A673 (cell line): ENCODE results near the gene TAOK2.
A peak's percentile ranks its signal among the peaks of the same experiment; 100 is the strongest.

Experiments
- EZH2 ChIP-seq: fragments of 200-600 bp; sonication (generic); IDR thresholded peaks from 2 replicates; pipeline ENCODE4 v1.6.1; 2017; ENCODE audit warnings: borderline replicate concordance, low read depth, mild to moderate bottlenecking, mixed read lengths, antibody characterized with exemption, low read length; ENCODE audit not compliant: poor library complexity, severe bottlenecking
- TF ChIP-seq, protein P1 (sequence below): fragments of 300-800, 200-600 bp; sonication (generic); conservative IDR thresholded peaks from 2 replicates; pipeline ENCODE4 v1.5.1; 2017; ENCODE audit warnings: low read depth, mild to moderate bottlenecking, antibody characterized with exemption, low read length, moderate library complexity, mixed read lengths

DNA sequence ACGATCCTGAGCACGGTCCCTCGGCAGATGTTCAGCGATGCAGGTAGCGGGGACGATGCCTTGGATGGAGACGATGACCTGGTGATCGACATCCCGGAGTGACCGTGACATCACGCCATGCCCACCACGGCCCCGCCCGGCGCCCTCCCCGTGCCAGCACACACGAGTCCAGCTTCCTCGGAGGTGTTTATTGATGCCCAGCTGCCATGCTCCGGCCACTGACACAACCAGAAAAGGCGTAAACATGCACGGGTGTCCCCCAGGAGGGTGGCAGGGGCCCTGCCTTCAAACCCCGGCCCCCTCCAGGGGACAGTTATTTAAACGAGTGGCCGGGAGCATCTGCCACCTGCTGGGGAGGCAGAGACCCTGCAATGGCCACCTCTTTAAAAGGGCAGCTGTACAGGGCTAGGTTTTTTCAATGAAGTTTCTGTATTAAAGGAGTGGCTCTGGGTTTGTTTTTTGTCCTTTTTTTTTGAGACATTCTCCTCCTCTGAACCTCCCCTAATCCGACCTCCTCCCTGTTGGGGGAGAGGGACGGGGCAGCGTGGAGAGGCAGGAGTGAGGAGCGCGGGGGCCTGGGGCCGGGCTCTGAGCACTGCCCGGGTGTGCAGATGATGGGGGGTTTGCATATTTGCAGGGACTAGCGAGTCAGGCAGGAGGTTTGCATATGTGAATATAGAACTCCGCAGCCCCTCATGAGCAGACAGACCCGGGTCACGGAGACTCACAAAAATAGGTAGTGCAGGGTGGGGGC, 31.9 kb downstream of the TAOK2 start:
- TF ChIP-seq, protein P1, sequence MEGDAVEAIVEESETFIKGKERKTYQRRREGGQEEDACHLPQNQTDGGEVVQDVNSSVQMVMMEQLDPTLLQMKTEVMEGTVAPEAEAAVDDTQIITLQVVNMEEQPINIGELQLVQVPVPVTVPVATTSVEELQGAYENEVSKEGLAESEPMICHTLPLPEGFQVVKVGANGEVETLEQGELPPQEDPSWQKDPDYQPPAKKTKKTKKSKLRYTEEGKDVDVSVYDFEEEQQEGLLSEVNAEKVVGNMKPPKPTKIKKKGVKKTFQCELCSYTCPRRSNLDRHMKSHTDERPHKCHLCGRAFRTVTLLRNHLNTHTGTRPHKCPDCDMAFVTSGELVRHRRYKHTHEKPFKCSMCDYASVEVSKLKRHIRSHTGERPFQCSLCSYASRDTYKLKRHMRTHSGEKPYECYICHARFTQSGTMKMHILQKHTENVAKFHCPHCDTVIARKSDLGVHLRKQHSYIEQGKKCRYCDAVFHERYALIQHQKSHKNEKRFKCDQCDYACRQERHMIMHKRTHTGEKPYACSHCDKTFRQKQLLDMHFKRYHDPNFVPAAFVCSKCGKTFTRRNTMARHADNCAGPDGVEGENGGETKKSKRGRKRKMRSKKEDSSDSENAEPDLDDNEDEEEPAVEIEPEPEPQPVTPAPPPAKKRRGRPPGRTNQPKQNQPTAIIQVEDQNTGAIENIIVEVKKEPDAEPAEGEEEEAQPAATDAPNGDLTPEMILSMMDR, result peak; percentile 66
- TF ChIP-seq EZH2, result no peak
